ENCODE data around the gene PIK3CB.
"Not testable (repeated sequence)": the region's sequence is repeated elsewhere in the genome, so short reads cannot be mapped to it uniquely, and the experiment has no call there.

The PIK3CB gene

DNA sequence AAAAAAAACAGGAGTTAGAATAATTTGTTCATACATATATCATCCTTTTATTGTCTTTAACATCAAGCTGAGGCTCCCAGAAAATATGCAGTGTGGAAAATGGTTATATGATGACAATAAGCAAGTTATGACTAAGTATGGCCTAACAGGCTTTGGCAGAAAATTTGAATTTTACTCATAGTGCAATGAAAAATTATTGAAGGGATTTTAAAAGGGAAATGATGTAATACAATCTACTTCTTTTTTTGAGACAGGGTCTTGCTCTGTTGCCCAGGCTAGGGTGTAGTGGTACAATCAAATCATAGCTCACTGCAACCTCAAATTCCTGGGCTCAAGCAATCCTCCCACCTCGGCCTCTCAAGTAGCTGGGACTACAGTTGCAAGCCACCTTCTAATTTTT is 147.5 kb downstream of the PIK3CB start:
- no peak for DNase-seq (ENCODE audit: low read depth in 3 of 3, low spot score in 1 of 3)

DNA sequence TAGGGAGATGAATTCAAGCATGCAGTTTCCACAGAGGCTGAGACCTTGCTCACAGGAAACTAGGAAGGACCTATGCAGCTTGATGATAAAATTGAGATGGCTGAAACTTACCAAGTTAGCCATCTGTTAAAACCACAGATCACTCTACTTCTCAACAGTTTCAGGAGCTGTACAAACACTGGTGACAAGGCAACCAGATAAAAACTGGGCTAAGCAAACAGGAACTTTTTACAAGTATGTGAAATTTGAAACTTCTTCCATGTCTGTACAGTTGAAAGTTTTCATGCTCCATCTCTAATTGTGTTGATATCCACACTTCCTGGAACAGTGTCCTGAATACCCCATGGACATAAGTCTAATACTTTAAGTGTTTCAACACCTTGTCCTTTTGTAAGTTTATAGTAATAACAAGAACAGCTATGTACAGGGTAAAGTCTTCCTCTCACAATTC is 147.9 kb downstream of the PIK3CB start:
- no peak for DNase-seq (ENCODE audit: low read depth in 3 of 3, low spot score in 1 of 3)

DNA sequence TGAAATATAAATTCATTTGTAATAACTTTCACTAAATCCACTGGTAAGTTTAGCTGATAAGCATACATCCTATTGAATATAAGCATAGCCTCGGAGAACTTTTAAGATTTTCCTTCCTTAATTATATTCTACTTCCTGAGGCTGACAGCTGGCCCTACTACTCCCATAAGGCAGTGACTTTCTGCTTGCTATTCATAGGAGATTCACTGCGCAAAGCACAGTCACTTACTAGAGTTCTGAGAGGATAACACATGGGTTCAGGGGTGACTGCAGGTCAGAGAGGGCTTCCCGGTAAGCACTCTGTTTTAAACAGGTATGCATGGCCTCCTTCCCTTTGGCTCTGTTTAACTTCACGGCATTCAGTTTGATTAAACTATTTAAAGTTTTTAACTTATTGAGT is 150.3 kb downstream of the PIK3CB start:
- no peak for DNase-seq (ENCODE audit: low read depth in 3 of 3, low spot score in 1 of 3)

DNA sequence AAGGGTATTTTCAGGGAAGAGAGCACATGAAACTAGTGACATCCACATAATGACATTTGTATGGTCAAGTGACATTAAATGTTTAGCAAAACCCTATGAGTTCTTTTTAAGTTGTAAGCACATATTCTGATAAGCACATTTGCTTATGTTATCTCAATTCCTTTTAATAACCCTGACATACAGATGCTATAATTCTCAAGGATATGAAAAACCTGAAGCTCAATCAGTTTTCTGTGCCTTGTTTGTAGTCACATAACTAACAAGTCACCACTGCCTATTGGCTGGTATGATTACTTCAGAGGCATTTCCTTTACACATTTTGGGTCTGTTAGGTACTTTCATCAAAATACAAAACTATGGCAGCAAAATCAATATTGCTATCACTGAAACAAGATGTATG is 152.1 kb downstream of the PIK3CB start:
- DNase-seq (ENCODE audit: low read depth in 3 of 3, low spot score in 1 of 3) = no peak

DNA sequence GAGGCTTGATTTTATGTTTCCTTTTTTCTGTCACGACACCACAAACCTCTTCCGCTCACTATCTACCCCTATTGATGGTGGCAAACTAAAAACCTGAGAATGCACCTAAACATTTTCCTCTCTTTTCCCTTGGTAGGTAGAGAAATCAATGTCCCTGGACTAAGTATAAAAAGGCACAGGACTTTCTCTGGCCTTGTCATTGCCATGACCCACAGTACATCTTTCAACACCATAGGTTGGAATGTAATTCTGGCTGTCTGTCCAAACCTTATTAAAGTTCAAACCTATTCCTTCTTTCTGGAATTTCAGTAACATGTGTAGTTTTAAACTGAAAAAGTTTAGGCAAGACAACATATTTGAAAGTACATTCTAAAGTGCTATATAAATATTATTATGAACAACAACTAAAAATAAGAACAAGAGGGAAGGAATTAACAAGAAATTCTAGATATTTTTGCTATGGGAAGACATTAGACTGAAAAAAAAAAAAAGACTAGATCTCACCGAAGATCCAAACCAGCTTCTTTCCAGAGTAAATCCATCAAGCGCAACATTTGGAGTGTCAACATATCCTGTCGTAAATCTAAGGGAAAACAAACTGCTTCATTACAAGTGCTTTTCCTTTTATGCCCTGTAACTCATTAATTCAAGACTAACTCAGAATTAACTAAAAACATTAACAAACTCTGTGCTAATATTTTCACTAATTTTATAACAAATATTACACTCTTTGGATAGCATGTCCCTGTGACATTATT is 153.1 kb downstream of the PIK3CB start:
- DNase-seq (ENCODE audit: low read depth in 3 of 3, low spot score in 1 of 3) = no peak

DNA sequence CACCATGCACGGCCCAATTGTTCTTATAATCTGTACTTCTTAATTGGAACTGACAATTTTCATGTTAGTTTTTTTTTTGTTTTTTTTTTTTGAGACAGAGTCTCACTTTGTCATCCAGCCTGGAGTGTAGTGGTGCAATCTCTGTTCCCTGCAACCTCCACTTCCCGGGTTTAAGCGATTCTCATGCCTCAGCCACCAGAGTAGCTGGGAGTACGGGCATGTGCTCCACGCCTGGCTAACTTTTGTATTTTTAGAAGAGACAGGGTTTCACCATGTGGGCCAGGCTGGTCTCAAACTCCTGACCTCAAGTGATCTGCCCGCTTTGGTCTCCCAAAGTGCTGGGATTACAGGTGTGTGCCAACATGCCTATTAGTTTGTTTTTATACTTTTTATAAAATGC is 153.8 kb downstream of the PIK3CB start:
- not testable (repeated sequence) for DNase-seq (ENCODE audit: low read depth in 3 of 3, low spot score in 1 of 3)

DNA sequence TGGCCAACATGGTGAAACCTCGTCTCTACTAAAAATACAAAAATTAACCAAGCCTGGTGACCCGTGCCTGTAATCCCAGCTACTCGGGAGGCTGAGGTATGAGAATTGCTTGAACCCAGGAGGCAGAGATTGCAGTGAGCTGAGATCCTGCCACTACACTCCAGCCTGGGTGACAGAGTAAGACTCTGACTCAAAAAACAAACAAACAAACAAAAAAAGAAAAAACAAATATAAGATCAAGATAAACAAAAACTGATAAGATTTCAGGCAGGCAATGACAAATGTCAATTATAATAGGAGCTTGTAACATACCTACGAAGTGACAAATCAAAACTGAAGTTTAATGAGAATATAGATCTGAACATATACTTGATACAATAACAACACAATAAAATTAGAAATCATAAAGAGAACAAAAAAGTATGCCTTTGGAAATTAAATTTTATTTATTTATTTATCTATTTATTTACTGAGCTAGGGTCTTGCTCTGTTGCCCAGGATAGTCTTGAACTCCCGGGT is 155.8 kb downstream of the PIK3CB start:
- DNase-seq (ENCODE audit: low read depth in 3 of 3, low spot score in 1 of 3) = no peak

DNA sequence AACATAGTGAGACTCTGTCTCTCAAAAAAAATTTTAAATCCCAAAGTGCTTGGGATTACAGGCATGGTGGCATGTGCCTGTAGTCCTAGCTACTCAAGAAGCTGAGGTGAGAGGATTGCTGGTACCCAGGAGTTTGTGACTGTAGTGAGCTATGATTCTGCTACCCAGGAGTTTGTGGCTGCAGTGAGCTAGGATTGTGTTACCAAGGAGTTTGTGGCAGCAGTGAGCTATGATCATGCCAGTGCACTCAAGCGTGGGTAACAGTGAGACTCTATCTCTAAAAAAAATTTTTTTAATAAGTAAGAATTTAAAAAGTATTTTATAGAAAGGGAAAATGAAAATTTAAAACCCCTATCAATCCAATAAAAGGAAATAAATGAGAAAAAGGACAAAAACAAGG is 156.6 kb downstream of the PIK3CB start:
- DNase-seq (ENCODE audit: low read depth in 3 of 3, low spot score in 1 of 3) = no peak

DNA sequence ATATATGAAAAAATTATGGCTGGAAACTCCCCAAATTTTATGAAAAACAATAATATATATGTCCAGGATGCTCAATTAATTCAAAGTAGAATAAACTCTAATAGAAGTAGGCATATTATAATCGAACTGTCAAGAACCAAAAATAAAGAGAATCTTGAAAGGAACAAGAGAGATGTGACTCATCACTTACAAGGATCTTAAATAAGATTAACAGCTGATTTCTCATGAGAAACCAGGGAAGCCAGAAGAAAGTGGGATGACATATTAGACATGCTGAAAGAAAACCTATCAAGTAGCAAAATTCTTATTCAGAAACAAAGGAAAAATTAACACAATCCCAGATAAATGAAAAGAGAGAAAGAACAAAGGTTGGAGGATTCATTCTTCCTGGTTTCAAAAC is 159.3 kb downstream of the PIK3CB start:
- no peak for DNase-seq (ENCODE audit: low read depth in 3 of 3, low spot score in 1 of 3)

DNA sequence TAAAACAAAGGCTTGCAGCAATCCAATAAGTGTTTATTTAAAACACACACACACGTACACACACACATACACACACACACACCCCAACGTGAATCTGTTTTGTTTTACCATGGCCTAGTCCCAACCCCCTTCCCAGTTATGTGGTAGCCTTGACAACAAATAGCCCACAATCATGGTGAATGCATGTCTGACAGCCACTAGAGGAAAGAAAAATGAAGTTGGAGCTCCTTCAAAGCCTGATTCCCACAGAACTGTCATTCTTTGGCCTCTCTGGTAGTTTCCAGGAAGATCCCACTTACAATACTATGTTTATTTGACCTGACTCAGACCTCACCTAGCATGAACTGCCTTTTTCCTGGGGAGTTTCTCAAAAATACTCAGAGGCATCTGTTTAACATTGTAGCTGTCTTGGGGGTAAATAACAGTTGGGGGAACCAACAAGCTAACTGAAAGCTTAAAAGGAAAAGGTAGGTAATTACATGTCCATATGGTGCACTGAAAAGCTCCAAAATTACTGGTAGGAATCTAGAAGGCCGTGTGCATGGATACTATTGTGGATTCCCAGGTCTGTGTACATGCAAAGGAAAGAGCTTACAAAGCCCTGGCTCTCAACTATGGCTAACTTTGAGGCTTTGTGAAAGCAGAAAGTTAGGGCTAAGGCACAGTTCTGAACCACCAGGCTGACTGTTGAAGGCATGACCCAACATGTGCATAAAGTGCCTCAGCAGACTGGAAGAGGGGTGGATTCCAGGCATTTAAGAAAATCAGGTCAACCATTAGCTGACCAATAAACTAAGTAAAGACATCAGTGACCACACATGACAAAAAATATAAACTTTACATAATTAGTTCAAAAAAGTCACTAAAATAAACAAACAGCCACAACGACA is 160.8 kb downstream of the PIK3CB start:
- no peak for DNase-seq (ENCODE audit: low read depth in 3 of 3, low spot score in 1 of 3)

DNA sequence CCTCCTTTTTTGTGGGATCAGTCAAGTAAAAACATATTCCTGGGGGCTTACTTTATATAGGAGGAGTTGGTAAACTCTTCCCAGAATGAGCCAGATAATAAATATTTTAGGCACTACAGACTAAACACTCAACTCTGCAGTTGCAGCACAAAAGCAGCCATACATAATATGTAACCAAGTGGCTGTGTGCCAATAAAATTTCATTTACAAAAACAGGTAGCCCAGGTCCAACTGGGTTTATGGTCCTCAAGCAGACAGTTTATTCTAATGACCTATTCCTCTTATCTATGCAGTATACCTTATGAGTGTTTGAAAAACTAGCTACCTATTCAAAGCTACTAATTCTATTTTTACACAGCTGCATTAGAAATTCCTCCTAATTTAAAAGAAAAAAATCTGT is 164.3 kb downstream of the PIK3CB start:
- DNase-seq (ENCODE audit: low read depth in 3 of 3, low spot score in 1 of 3) = no peak

DNA sequence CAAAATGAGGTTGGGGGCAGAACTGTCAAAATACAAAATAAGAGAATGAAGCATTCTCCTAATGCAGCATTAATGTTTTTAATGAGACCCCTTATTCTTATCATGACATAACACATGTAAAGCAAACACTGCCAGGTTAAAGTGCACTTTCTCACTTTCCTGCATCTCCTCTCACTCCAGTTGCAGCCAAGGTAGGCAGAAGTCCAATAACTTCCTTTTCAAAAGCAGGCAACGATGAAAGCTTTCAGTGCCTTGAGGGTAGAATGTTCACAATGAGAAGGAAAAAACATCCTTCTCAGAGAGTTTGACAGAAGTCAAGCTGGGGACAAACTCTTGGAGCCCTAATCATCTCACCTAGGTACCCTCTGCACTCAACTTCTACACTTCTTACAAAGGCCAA is 166.6 kb downstream of the PIK3CB start:
- DNase-seq (ENCODE audit: low read depth in 3 of 3, low spot score in 1 of 3) = no peak

DNA sequence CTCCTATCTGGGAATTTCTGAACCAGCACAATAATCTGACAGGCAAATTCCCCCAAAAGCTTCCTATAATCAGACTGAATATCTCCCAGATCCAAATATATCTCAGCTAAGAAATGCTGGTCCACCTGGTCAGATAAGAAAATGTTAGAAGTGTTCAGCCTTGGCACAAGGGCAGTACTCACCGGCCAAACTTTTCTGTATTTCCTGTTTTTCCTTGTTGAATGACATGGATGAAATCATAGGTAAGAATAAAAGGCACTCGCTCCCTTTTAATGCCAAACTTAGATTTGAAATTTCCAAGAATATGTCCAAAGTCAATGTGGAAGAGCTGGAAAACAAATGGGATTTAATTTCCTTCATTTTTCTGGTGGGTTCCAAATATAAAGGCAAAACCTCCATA is 177.2 kb downstream of the PIK3CB start:
- DNase-seq (ENCODE audit: low read depth in 3 of 3, low spot score in 1 of 3) = no peak

DNA sequence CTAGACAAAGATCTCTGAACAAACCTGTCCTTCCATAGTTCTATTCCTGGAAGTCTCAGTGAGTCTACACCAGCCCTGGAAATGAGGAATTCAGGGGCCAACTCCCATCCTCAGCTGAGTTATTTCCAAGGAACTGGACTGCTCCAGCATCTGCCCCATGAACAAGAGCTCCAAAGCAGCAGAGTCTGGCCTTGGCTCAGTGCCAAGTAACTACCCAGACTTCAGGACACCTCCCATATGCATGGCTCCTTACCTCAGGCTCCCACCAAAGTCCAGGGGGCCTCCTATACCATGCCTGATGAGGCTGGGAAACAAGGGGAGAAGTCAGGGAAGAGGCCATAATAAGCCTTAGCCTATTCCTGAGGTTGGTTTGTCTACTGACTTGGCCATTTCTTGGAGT is 181.2 kb downstream of the PIK3CB start:
- no peak for DNase-seq (ENCODE audit: low read depth in 3 of 3, low spot score in 1 of 3)

DNA sequence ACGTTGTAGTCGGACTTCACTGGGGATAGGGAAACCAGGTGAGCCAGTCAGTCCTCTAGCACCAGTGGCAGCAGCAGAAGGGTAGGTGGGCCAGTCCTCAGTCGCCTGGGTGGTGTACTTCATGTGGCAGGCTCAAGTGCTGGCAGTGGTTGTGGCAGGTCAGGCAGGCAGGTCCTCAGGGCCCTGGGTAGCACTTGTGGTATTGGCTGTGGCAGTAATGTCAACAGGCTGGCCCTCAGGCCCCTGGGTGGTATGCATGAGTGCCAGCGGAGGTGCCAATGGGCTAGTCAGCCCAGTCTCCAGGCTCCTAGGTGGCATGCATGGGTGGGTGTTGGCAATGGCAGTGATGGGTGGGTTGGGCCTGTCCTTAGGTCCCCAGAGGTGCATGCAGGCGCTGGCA is 185.6 kb downstream of the PIK3CB start:
- DNase-seq (ENCODE audit: low read depth in 3 of 3, low spot score in 1 of 3) = no peak

DNA sequence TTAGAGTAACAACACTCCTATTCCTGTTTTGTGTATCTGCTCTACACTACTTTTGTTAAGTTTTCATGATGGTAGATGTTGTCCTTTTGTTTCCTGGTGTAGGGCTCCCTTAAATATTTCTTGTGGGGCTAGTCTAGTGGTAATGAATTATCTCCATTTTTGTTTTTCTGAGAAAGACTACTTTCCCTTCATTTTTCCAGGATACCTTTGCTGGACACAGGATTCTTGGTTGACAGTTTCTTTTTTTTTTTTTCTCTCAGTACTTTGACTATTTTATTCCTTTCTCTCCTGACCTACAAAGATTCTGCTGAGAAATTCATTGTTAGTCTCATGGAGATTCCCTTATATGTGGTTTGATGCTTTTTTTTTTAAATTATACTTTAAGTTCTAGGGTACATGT is 188.2 kb downstream of the PIK3CB start:
- DNase-seq (ENCODE audit: low read depth in 3 of 3, low spot score in 1 of 3) = no peak

DNA sequence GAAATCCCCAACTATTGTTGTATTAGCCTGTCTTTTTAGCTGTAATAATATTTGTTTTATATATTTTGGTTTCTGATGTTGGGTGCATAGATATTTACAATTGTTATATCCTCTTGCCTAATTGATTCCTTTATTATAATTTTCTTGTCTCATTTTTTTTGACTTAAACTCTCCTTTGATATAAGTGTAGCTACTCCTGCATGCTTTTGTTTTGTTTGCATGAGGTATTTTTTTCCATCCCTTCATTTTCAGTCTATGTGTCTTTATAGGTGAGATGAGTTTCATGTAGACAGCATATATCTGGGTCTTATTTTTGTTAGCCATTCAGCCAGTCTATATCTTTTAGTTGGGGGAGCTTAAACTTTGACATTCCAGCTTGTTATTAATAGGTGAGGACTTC is 188.7 kb downstream of the PIK3CB start:
- DNase-seq (ENCODE audit: low read depth in 3 of 3, low spot score in 1 of 3) = no peak

DNA sequence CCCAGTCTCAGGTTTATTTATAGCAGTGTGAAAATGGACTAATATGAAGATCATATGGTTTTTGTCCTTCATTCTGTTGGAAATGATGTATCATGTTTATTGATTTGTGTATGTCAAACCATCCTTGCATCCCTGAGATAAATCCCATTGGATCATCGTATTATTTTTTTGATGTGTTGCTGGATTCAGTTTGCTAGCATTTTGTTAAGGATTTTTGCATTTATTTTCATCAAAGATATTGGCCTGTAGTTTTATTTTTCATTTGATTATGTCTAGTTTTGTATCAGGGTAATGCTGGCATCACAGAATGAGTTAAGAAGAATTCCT is 191.8 kb downstream of the PIK3CB start:
- no peak for DNase-seq (ENCODE audit: low read depth in 3 of 3, low spot score in 1 of 3)

DNA sequence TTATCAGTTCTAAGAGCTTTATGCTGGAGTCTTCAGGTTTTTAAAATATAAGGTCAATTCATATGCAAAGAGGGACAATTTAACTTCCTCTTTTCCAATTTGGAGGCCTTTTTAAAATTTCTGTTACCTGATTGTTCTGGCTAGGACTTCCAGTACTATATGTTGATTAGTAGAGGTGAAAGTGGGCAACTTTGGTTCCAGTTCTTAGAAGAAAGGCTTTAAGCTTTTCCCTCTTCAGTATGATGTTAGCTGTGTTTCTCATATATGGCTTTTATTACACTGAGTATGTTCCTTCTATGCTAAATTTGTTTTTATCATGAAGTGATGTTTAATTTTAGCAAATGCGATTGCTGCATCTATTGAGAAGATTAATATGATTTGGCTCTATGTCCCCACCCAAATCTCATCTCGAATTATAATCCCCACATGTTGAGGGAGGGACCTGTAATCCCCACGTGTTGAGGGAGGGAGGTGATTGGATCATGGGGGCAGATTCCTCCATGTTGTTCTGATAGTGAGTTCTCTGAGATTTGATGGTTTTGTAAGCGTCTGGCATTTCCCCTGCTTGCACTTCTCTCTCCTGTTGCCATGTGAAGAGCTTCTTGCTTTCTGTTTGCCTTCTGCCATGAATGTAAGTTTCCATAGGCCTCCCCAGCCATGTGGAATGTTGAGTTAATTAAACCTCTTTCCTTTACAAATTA is 192.4 kb downstream of the PIK3CB start:
- DNase-seq (ENCODE audit: low read depth in 3 of 3, low spot score in 1 of 3) = no peak

DNA sequence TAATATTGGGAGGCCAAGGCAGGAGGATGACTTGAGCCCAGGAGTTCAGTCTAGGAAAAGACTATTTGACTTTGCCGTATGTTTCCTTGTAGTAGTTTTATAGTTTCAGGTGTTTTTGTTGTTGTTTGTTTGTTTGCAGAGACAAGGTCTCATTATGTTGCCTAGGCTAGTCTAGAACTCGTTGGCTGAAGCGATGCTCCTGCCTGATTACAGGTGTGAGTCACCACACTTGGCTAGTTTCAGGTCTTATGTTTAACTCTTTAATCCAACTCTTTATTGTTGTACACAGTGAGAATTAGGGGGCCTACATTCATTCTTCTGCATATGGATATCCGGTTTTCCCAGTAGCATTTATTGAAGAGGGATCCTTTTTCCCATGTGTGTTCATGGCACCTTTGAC is 194.2 kb downstream of the PIK3CB start:
- no peak for DNase-seq (ENCODE audit: low read depth in 3 of 3, low spot score in 1 of 3)

DNA sequence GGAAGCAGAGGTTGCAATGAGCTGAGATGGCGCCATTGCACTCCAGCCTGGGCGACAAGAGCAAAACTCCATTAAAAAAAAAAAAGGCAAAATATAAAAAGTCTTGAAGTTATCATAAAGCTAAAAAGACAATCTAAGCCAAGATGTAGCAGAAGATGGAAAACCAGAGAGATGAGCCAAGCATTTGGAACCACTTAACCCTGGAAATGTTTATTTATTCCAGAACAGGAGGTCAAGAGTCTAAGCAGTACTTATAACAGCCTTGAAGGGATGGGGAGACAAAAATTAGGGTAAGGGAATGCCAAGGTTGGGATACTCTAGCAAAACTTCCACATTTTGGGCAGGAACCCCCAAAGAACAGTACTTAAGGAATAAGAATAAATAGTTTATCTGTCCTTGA is 196.1 kb downstream of the PIK3CB start:
- no peak for DNase-seq (ENCODE audit: low read depth in 3 of 3, low spot score in 1 of 3)

DNA sequence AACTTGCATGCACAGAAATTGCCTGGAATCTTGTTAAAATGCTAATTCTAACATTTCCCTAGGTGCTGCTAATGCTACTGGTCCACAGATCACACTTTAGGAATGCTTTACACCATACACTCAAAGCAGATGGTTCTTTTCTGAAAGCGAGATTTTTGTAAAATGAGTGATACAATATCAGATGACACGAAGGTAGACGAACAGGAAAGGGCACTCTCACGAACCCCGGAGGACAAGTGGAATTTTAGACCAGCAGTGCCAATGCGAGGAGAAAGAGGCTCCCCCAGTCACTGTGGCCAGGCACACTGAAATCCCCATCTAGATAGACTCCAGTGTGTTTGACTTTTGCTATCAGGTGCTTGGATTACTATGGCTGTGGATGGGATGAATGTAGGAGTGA is 205.2 kb downstream of the PIK3CB start:
- no peak for DNase-seq (ENCODE audit: low read depth in 3 of 3, low spot score in 1 of 3)

Data from stimulated activated CD4-positive, alpha-beta T cell treated with anti-CD3 and anti-CD28 coated beads, TNF-alpha, amount 100 ng/mL, for 1 hour (primary cell).